MM.1S (cell line): ENCODE measurements around the gene KIAA0319L.

ENCODE experiments used
- DNase-seq: peaks from one replicate; pipeline ENCODE4 v3.0.0-alpha.2; 2015
- H2AFZ ChIP-seq: fragments of 300-600 bp; sonication (generic); 2 replicates; pipeline ENCODE4 v1.6.0; 2016; ENCODE audit warnings: antibody characterized with exemption, low read length
- H3F3A ChIP-seq: fragments of 300-600 bp; sonication (generic); 2 replicates; pipeline ENCODE4 v1.6.1; 2016; ENCODE audit warnings: mild to moderate bottlenecking, antibody characterized with exemption, low read length, moderate library complexity, mixed read lengths; ENCODE audit not compliant: insufficient read depth
- H3K27ac ChIP-seq: fragments of 300-600 bp; sonication (generic); 2 replicates; pipeline ENCODE4 v1.5.1; 2016; ENCODE audit warnings: mild to moderate bottlenecking, low read length
- H3K27me3 ChIP-seq: fragments of 300-600 bp; sonication (generic); replicated peaks from 2 replicates; pipeline ENCODE4 v1.6.0; 2016; ENCODE audit warnings: low read length; ENCODE audit not compliant: insufficient read depth
- H3K36me3 ChIP-seq: fragments of 300-600 bp; sonication (generic); replicated peaks from 2 replicates; pipeline ENCODE4 v1.6.1; 2016; ENCODE audit warnings: mild to moderate bottlenecking, low read length, mixed read lengths; ENCODE audit not compliant: insufficient read depth
- H3K4me1 ChIP-seq: fragments of 300-600 bp; sonication (generic); 2 replicates; pipeline ENCODE4 v1.6.1; 2016; ENCODE audit warnings: low read length, mixed read lengths
- H3K4me2 ChIP-seq: fragments of 300-600 bp; sonication (generic); 2 replicates; pipeline ENCODE4 v1.6.0; 2016; ENCODE audit warnings: low read depth, low read length
- H3K4me3 ChIP-seq: fragments of 300-600 bp; sonication (generic); 2 replicates; pipeline ENCODE4 v1.5.1; 2016; ENCODE audit warnings: low read length, mixed read lengths
- H3K79me2 ChIP-seq: fragments of 300-600 bp; sonication (generic); 2 replicates; pipeline ENCODE4 v1.6.1; 2016; ENCODE audit warnings: mixed run types, low read length, mixed read lengths
- H3K9ac ChIP-seq: fragments of 300-600 bp; sonication (generic); 2 replicates; pipeline ENCODE4 v1.6.1; 2016; ENCODE audit warnings: low read length, mixed read lengths
- H3K9me2 ChIP-seq: fragments of 300-600 bp; sonication (generic); replicated peaks from 2 replicates; pipeline ENCODE4 v1.6.1; 2016; ENCODE audit warnings: mild to moderate bottlenecking, low read length, mixed read lengths; ENCODE audit not compliant: insufficient read depth
- H3K9me3 ChIP-seq: fragments of 300-600 bp; sonication (generic); replicated peaks from 2 replicates; pipeline ENCODE4 v1.6.1; 2016; ENCODE audit warnings: mild to moderate bottlenecking, low read length, mixed read lengths; ENCODE audit not compliant: insufficient read depth
- H4K20me1 ChIP-seq: fragments of 300-600 bp; sonication (generic); 2 replicates; pipeline ENCODE4 v1.6.1; 2016; ENCODE audit warnings: mild to moderate bottlenecking, low read length, moderate library complexity, mixed read lengths; ENCODE audit not compliant: insufficient read depth
- CTCF ChIP-seq: fragments of 300-600 bp; sonication (generic); IDR thresholded peaks from 2 replicates; pipeline ENCODE4 v1.5.1; 2016; ENCODE audit warnings: antibody characterized with exemption, low read length, mixed read lengths
- EZH2 ChIP-seq: fragments of 300-600 bp; sonication (generic); optimal IDR thresholded peaks from 2 replicates; pipeline ENCODE3; 2017; ENCODE audit warnings: low read depth, mild to moderate bottlenecking, antibody characterized with exemption, low read length, mixed read lengths
- EZH2phosphoT487 ChIP-seq: fragments of 300-600 bp; sonication (generic); IDR thresholded peaks from 2 replicates; pipeline ENCODE4 v1.6.1; 2018; ENCODE audit warnings: antibody characterized with exemption, low read length

The KIAA0319L gene

DNA sequence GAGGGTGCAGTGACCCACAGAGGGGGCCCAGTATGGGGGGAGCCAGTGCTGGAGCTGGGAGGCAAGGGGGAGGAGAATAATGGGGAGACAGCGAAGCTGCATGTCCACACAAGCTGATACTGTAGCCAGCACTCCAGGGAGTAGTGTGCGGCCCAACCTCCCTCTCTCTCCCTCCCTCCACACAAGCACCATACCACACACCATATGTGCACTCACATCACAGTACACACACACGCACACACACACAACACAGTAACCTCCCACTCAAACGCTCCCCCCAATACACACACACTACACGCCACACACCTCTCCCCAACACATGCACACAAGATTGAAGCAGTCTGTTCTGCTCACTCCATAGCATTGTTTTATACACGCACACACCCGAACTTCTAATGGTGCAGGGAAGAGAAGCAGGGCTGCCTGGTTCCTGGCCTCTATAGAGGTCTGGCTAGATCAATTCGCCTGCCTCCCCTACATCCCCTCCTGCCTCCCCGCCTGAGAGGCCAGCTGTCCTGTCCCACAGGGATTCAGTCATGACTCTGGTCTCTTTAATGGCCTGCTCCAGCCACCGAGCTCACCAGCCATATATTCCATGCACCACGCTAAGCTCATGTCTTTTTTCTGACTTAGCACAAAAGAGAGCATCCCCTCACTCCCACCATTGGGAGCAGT, 4.2 kb upstream of the KIAA0319L start:
- H3K4me1 ChIP-seq: peaks cover 2% of the 10 kb centered on the region
- no peaks in the 10 kb centered on the region for H3K9me3 ChIP-seq
- no peaks in the 10 kb centered on the region for H3K36me3 ChIP-seq
- no peak overlapping the region for H3K4me3 ChIP-seq
- peaks cover 8% of the 10 kb centered on the region; the same call in 1 of the 2 replicates for H3F3A ChIP-seq
- no peaks in the 10 kb centered on the region for H4K20me1 ChIP-seq
- peaks cover 13% of the 10 kb centered on the region for H3K79me2 ChIP-seq
- no peak for DNase-seq
- no peak overlapping the region for H2AFZ ChIP-seq
- H3K9ac ChIP-seq: no peak overlapping the region
- H3K27me3 ChIP-seq: no peaks in the 10 kb centered on the region
- H3K4me2 ChIP-seq: no peak overlapping the region
- no peak overlapping the region for H3K27ac ChIP-seq
- H3K9me2 ChIP-seq: no peaks in the 10 kb centered on the region
- TF ChIP-seq CTCF (no peak), EZH2 (no peak), EZH2phosphoT487 (no peak)

GRCh38 chr1:35560256-35561225, 3.3 kb upstream of the KIAA0319L start:
- TF ChIP-seq EZH2 (no peak), CTCF (no peak), EZH2phosphoT487 (no peak)
- no peak overlapping the region for H3K27ac ChIP-seq
- no peak overlapping the region for H3K9ac ChIP-seq
- H3K4me2 ChIP-seq: no peak overlapping the region
- H3K4me1 ChIP-seq: peaks cover 11% of the 10 kb centered on the region
- peaks cover 22% of the 10 kb centered on the region for H3K79me2 ChIP-seq
- no peak overlapping the region for H3K4me3 ChIP-seq
- no peak for DNase-seq
- no peaks in the 10 kb centered on the region for H3K9me2 ChIP-seq
- no peaks in the 10 kb centered on the region for H3K9me3 ChIP-seq
- H3K27me3 ChIP-seq: no peaks in the 10 kb centered on the region
- no peak overlapping the region for H2AFZ ChIP-seq
- no peaks in the 10 kb centered on the region for H4K20me1 ChIP-seq
- H3K36me3 ChIP-seq: no peaks in the 10 kb centered on the region
- H3F3A ChIP-seq: peaks cover 9% of the 10 kb centered on the region; the same call in 1 of the 2 replicates

DNA sequence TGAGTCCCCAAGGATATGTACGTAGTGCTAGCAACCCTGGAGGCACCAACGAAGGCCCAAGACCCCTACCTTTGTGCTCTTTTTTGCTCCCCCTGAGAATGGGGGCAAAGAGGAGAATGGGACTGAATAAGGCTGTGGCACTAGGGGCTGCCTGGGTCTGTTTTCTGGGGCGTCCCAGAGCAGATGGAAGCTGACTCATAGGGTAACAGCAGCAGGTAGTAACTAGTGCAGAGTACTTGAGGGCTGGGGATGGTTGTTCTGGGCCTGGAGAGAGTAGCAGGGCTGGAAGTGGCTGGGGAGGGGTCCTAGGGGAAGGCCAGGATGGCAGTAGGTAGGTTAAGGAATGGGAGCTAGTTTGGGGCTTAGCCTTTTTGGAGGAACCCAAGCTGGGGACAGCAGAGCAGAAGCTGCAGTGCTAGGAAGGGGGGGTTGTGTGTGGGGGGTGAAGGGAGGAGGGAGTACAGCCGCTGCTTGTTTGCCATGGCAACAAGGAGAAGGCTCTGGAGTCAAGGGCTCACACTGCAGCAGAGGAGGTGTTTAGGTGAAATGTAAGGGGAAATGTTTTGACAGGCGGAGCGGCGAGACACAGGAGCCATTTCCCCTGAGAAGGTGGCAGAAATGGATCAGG, 2.2 kb upstream of the KIAA0319L start:
- Histone ChIP-seq H3K9me2 (no peaks in the 10 kb centered on the region), H3K27me3 (no peaks in the 10 kb centered on the region), H3K79me2 (peaks cover 31% of the 10 kb centered on the region), H3K36me3 (no peaks in the 10 kb centered on the region), H3K27ac (no peak overlapping the region), H3K4me1 (peaks cover 11% of the 10 kb centered on the region), H4K20me1 (no peaks in the 10 kb centered on the region), H3F3A (peaks cover 9% of the 10 kb centered on the region; the same call in 1 of the 2 replicates), H3K9ac (no peak overlapping the region), H3K9me3 (no peaks in the 10 kb centered on the region), H3K4me2 (no peak overlapping the region), H2AFZ (no peak overlapping the region), H3K4me3 (no peak overlapping the region)
- no peak for TF ChIP-seq CTCF
- DNase-seq: no peak
